ENCODE measurements around the gene LARP1. TPM values are rescaled to one million over a fixed set of nuclear protein-coding genes. Genes with fewer than 3 reads are reported as not detected.
A peak's percentile ranks its signal among the peaks of the same experiment; 100 is the strongest.

LARP1 gene
- total RNA-seq, 1 donor from 2014 or later: 231 TPM

DNA sequence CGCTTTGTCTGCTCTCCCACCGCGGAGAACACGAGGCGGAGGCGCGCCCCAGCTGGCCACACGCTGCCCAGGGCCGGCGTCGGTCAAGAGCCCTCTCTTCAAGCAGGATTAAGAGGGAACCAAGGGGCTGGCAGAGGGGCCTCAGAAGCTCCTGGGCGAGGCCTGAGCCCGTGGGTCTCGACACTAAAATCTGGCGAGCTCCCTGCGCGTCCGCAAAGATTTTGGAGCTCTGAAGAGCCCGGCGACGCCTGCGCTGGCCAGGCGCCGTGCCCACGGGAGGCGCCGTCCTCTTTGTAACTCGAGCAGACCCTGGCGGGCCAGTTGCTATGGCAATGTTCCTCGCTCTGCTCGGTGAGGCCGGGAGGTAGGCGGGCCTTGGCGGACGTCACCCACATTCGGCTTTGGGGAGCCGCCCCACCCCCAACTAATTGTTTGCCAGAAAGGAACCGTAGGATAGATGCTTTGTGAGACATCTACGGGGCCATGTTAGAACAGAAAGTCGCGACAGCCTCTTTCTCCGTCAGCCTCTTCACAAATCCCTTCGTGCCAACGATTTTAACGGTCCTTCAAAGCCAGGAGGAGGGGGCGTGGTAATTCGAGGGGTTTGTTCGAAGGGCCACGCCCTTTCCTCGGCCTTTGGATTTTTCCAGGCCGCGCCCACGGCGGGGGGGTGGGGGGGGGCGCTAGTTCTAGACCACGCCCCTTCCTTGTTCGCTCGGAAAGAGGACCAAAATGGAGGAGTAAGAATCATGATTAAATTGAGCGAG, 102.5 kb downstream of the LARP1 start:
- Mint-ChIP-seq H3K27me3 (no peaks in the 10 kb centered on the region), H3K9me3 (no peaks in the 10 kb centered on the region), H3K4me3 (peak overlapping the region; percentile 91), H3K27ac (peak overlapping the region; percentile 97), H3K4me1 (peaks cover 42% of the 10 kb centered on the region), H3K36me3 (ENCODE audit: low read depth) (peaks cover 26% of the 10 kb centered on the region)
- intact Hi-C loops (cut with micrococcal nuclease): loop anchor here (1.0 to 5.0 kb wide), 9 partner anchors 45 to 1545 kb away; partner anchors contain the start of genes FAM114A2, GALNT10, LARP1 and MFAP3
- DNase-seq: peak; percentile 75
- CTCF ChIA-PET: interaction anchor here (2.2 kb wide), 1 partner anchor 207 kb away, joined by 8 read pairs; no protein-coding TSS in a partner anchor
- peak; percentile 49 for ATAC-seq (ENCODE audit: low read depth)
- TF ChIP-seq, protein P1, sequence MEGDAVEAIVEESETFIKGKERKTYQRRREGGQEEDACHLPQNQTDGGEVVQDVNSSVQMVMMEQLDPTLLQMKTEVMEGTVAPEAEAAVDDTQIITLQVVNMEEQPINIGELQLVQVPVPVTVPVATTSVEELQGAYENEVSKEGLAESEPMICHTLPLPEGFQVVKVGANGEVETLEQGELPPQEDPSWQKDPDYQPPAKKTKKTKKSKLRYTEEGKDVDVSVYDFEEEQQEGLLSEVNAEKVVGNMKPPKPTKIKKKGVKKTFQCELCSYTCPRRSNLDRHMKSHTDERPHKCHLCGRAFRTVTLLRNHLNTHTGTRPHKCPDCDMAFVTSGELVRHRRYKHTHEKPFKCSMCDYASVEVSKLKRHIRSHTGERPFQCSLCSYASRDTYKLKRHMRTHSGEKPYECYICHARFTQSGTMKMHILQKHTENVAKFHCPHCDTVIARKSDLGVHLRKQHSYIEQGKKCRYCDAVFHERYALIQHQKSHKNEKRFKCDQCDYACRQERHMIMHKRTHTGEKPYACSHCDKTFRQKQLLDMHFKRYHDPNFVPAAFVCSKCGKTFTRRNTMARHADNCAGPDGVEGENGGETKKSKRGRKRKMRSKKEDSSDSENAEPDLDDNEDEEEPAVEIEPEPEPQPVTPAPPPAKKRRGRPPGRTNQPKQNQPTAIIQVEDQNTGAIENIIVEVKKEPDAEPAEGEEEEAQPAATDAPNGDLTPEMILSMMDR (IDR thresholded peaks at IDR 0.05): no peak
- POLR2A ChIA-PET: interaction anchor here (0.7 to 2.9 kb wide), 11 partner anchors 17 to 819 kb away, joined by 3 to 18 read pairs (median 5); partner anchors contain the start of genes FAM114A2, GEMIN5 and MFAP3

DNA sequence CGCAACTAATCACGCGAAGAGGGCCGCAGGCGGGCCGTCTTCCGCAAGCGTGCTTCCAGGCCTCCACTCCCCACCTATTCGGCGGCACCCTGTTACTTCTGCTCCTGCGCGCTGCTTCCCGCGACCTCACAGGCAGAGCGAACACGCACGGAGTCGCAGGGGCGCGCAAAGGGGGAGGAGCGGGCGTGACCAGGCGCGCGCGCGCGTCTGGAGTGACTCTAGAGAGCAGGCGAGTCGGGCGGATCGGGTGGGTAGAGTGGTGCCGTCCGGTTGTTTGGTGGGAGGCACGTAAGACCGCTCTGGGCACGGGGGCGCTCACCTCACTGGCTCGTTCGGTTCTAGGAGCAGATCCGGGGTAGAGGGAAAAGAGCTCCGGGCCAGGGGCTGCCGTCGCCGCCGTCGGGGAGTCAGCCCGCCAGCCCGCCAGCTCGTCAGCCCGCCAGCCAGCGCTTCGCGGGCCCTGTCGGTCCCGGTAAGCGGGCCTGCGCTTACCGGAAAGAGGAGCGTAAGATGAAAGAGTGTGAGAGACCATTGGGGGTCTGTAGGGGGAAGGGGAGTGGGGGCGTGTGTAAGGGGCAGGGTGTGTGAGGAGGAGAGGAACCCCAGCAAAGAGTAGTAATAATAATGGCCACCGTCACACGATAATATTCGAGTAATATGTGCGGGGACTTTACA, 103.3 kb downstream of the LARP1 start, which contains the start of gene CNOT8:
TSS of gene CNOT8 (plus strand) at position 331 of the 675 bp plus-strand sequence. CDS start 4,652 bp downstream, outside the sequence.
- intact Hi-C loops (cut with micrococcal nuclease): loop anchor here (1.0 to 5.0 kb wide), 9 partner anchors 46 to 1544 kb away; partner anchors contain the start of genes FAM114A2, GALNT10, LARP1 and MFAP3
- Mint-ChIP-seq H3K4me1 (peaks cover 49% of the 10 kb centered on the region), H3K27me3 (no peaks in the 10 kb centered on the region), H3K9me3 (no peaks in the 10 kb centered on the region), H3K27ac (peak within 1 kb of the TSS; percentile 97), H3K36me3 (ENCODE audit: low read depth) (peaks cover 32% of the 10 kb centered on the region), H3K4me3 (peak within 1 kb of the TSS; percentile 91)
- TF ChIP-seq, protein P1 (IDR thresholded peaks at IDR 0.05): no peak
- peak; percentile 81 for ATAC-seq (ENCODE audit: low read depth)
- ChIA-PET CTCF (interaction anchor here (2.2 kb wide), 1 partner anchor 208 kb away, joined by 8 read pairs; no protein-coding TSS in a partner anchor), POLR2A (interaction anchor here (0.6 to 2.9 kb wide), 12 partner anchors 10 to 820 kb away, joined by 3 to 18 read pairs (median 5); partner anchors contain the start of genes FAM114A2, GEMIN5 and MFAP3)
- peak; percentile 97 for DNase-seq

DNA sequence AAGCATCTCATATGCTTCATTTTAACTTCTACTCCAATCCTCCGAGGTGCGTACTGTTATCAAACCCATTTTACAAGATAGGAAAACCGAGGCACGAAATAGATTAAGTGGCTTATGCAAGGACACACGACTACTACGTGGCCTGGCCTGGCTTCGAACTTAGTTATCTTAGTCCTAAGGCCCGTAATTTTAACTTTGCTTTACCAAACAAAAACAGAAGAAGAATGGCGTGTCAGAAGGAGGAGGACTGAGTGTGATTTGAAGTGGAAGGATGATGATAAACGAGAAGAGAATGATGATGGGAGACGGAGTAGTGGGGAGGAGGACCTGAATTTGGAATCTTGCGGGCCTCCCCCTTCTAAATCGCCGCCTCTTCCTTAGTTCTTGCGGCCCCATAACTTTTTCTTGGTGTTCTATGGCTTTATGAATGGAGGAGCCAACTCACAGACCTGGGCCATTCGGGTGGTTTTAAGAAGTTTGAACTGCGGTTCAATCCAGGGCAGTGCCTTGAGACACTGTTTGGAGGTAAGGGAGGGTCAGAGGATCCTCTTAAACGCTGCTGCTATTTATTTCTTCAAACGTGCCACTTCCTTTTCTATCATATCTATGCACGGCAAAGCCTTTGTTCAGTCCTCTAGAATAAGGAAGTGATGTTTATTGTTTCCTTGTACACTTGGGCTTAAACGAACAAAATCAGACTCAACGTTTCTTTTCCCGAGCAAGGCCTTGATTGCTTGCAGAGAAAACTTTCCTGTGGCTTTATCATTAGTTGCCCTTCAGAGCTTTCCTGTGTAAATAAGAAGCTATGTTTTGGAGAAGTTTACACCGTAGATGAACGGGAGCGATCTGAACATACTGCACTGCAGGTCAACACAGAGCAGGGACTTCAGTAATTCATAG, 104.0 kb downstream of the LARP1 start:
- CTCF ChIA-PET: interaction anchor here (2.2 kb wide), 1 partner anchor 208 kb away, joined by 8 read pairs; no protein-coding TSS in a partner anchor
- Mint-ChIP-seq H3K27me3 (no peaks in the 10 kb centered on the region), H3K36me3 (ENCODE audit: low read depth) (peaks cover 37% of the 10 kb centered on the region), H3K4me1 (peaks cover 55% of the 10 kb centered on the region), H3K27ac (peak overlapping the region; percentile 97), H3K4me3 (peak overlapping the region; percentile 91), H3K9me3 (no peaks in the 10 kb centered on the region)
- DNase-seq (peak; percentile 20), ATAC-seq (ENCODE audit: low read depth) (peak; percentile 6)
- POLR2A ChIA-PET: interaction anchor here (0.6 to 2.9 kb wide), 12 partner anchors 9 to 821 kb away, joined by 3 to 18 read pairs (median 5); partner anchors contain the start of genes FAM114A2, GEMIN5 and MFAP3
- intact Hi-C loops (cut with micrococcal nuclease): loop anchor here (1.0 to 5.0 kb wide), 9 partner anchors 47 to 1543 kb away; partner anchors contain the start of genes FAM114A2, GALNT10, LARP1 and MFAP3
- TF ChIP-seq, protein P1 (IDR thresholded peaks at IDR 0.05): no peak

DNA sequence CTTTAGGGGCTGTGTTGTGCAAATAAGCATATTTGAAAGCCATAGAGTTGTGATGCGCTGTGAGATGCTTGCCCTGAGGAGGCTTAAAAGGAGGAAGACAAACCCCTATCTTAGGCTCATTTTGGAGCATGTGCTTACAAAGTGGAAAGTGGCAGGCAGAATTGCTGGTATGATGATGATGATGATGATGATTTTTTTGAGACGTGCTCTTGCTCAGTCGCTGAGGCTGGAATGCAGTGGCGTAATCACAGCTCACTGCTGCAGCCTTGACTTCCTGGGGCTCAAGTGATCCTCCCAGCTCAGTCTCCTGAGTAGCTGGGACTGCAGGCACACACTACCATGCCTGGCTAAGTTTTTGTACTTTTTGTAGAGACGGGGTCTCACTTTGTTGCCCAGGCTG, 104.9 kb downstream of the LARP1 start:
- no peaks in the 10 kb centered on the region for H3K9me3 Mint-ChIP-seq
- POLR2A ChIA-PET: interaction anchor here (0.8 kb wide), 1 partner anchor 77 kb away, joined by 3 read pairs; no protein-coding TSS in a partner anchor
- peak overlapping the region; percentile 91 for H3K4me3 Mint-ChIP-seq
- TF ChIP-seq, protein P1 (IDR thresholded peaks at IDR 0.05): no peak
- H3K36me3 Mint-ChIP-seq (ENCODE audit: low read depth): peaks cover 43% of the 10 kb centered on the region
- no peak for ATAC-seq (ENCODE audit: low read depth)
- intact Hi-C loops (cut with micrococcal nuclease): no loop called here
- no peaks in the 10 kb centered on the region for H3K27me3 Mint-ChIP-seq
- DNase-seq: no peak
- CTCF ChIA-PET: no interaction called here
- H3K27ac Mint-ChIP-seq: peak overlapping the region; percentile 97
- peaks cover 60% of the 10 kb centered on the region for H3K4me1 Mint-ChIP-seq
